ENCODE data around the gene CASP2. TPM values are rescaled to one million over a fixed set of nuclear protein-coding genes. Genes with fewer than 3 reads are reported as not detected.

Gene CASP2
- total RNA-seq (10 to 100 TPM in 6 of 9 donors, 1 to 10 TPM in 3; 7.4 to 18.3 (median 13.8) TPM), polyA plus RNA-seq (1 to 10 TPM; 5.4 to 7.0 TPM)
- long read RNA-seq, donor 1, full-length matches to known transcripts, result 1 of 3 reads
- long read RNA-seq, donor 1, partial matches to known transcripts, result 0 of 3 reads
- long read RNA-seq, donor 1, other reads (novel, unspliced or antisense), result 2 of 3 reads
- long read RNA-seq, donor 2, full-length matches to known transcripts, result 4 of 4 reads
- long read RNA-seq, donor 2, partial matches to known transcripts, result 0 of 4 reads
- long read RNA-seq, donor 2, other reads (novel, unspliced or antisense), result 0 of 4 reads
- long read RNA-seq, donor 3, partial matches to known transcripts, result 0 of 1 reads
- long read RNA-seq, donor 3, other reads (novel, unspliced or antisense), result 1 of 1 reads

GRCh38 chr7:143287935-143288826 is at the start of gene CASP2:
Gene CASP2 (plus strand): TSS chr7:143288351. CDS start chr7:143288456, 105 bp downstream.
- Histone ChIP-seq H3K36me3 (peaks cover 0 to 30% (median 20%) of the 10 kb centered on the region in 9 donors), H3K4me3 (peak within 1 kb of the TSS; percentile 60 to 99 (median 86)), H3K27me3 (no peaks in the 10 kb centered on the region), H3K4me1 (peaks cover 0 to 60% (median 41%) of the 10 kb centered on the region in 12 donors), H3K9me3 (no peaks in the 10 kb centered on the region), H3K27ac (peak within 1 kb of the TSS; percentile 76 to 97 (median 93))
- intact Hi-C loops (cut with DNase I), result loop anchor here in 5 of 10 donors (2.0 to 10.0 kb wide), 4 partner anchors 25 to 97 kb away; partner anchors contain the start of genes ZYX (in 4 of the 5) and GSTK1 (in 1 of the 5)
- DNase-seq, result peak; percentile 99
- WGBS, 4 donors, result 1 to 2% (median 1%) methylated on average over 47 to 84 of the region's 84 CpGs
- TF ChIP-seq CTCF (IDR thresholded peaks at IDR 0.05) (peak in 11 of 12 donors; percentile 13 to 66 (median 46)), POLR2A (IDR thresholded peaks at IDR 0.05) (peak in 1 of 2 donors; percentile 70)
- ATAC-seq, result peak; percentile 96 to 98 (median 97)

- DNase-seq (no peak), ATAC-seq (peak in 2 of 4 donors; percentile 57 to 58)
- Histone ChIP-seq H3K9me3 (peaks cover 0 to 21% (median 9%) of the 10 kb centered on the region in 12 donors), H3K36me3 (no peaks in the 10 kb centered on the region), H3K4me3 (peak overlapping the region in 1 of 12 donors; percentile 8), H3K4me1 (peaks cover 0 to 40% (median 3%) of the 10 kb centered on the region in 12 donors), H3K27me3 (no peaks in the 10 kb centered on the region), H3K27ac (peak overlapping the region in 1 of 12 donors; percentile 83)
- intact Hi-C loops (cut with DNase I), result loop anchor here (1.0 to 10.0 kb wide), 12 partner anchors 65 to 275 kb away; no protein-coding TSS in a partner anchor
- no peak for TF ChIP-seq POLR2A (IDR thresholded peaks at IDR 0.05)
- TF ChIP-seq CTCF (IDR thresholded peaks at IDR 0.05), result no peak
Observed at GRCh38 chr7:143239813-143240212, 48.3 kb upstream of the CASP2 start.

- Histone ChIP-seq H3K27me3 (no peaks in the 10 kb centered on the region), H3K36me3 (no peaks in the 10 kb centered on the region), H3K4me3 (peak overlapping the region in 1 of 12 donors; percentile 8), H3K9me3 (peaks cover 0 to 20% (median 9%) of the 10 kb centered on the region in 12 donors), H3K27ac (peak overlapping the region in 2 of 12 donors; percentile 5 to 83), H3K4me1 (peaks cover 0 to 43% (median 3%) of the 10 kb centered on the region in 12 donors)
- DNase-seq (peak in 4 of 5 donors; percentile 53 to 72 (median 61)), ATAC-seq (peak; percentile 71 to 91 (median 88))
- intact Hi-C loops (cut with DNase I), result loop anchor here (1.0 to 10.0 kb wide), 12 partner anchors 64 to 274 kb away; no protein-coding TSS in a partner anchor
- WGBS, 4 donors, result 18 to 23% (median 22%) methylated on average over 9 of the region's 9 CpGs
- peak; percentile 90 to 98 (median 94) for TF ChIP-seq CTCF (IDR thresholded peaks at IDR 0.05)
- no peak for TF ChIP-seq POLR2A (IDR thresholded peaks at IDR 0.05)
Observed at GRCh38 chr7:143240291-143241168, 47.6 kb upstream of the CASP2 start.

Data from heart left ventricle (tissue), 16 donors.